Stimulated activated CD4-positive, alpha-beta T cell treated with anti-CD3 and anti-CD28 coated beads, TNF-alpha, amount 100 ng/mL, for 24 hours (primary cell): ENCODE data around the gene IBTK.
"Not testable (repeated sequence)": the region's sequence is repeated elsewhere in the genome, so short reads cannot be mapped to it uniquely, and the experiment has no call there.

Experiments
- DNase-seq, 3 experiments: peaks; one replicate each; pipeline ENCODE4 v3.0.0-alpha.2; 2020; ENCODE audit warnings: low read depth in 3 of 3

Gene IBTK

DNA sequence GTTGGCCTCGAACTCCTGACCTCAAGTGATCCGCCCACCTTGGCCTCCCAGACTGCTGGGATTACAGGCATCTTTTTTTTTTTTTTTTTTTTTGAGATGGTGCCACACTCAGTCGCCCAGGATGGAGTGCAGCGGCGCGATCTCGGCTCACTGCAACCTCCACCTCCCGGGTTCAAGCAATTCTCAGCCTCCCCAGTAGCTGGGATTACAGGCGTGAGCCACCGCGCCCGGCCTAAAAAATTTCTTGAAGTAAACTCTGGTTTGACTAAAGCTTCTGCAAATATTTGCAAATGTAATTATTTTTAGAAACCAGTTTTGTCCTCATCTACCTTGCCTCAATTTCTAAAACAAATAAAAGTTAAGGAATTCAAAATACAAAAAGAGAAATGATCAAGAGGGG, 1.2 kb downstream of the IBTK start:
- DNase-seq: no peak

GRCh38 chr6:82245376-82245775, 2.2 kb downstream of the IBTK start:
- no peak for DNase-seq

DNA sequence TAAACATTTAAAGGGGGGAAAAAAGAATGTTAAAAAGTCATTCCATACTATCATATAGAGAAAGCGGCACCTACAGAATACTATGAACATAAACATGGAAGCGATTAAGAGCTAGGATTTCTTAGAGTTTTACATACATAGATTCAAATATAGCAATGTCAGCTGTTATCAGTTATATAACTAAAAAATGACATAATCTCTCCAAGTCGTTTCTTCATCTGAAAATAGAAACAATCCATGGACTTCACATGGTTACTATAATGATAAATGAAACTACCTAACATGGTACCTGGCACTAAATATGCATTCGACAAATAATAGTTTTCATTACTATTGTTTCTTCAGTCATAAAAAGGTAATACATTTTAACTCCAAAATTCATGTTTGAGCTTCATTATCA, 3.7 kb downstream of the IBTK start:
- no peak for DNase-seq

DNA sequence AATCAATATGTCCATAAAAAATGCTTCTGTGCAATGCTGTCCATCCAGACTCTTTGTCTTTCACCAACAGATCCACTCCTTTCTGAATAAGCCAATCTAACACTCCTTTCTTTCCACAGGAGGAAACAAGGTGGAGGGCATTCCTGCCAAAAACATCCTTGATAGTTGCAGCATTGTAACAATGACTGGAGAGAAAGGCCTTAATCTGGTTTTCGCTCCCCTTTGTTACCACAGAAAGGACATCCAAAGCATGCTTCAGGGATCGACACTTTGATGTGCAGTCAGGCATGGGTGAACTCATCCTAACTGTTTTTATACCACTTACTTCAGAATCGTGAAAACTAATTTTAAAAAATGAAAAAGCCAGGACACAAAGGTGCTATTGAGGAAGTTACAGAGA, 7.4 kb downstream of the IBTK start:
- no peak for DNase-seq

DNA sequence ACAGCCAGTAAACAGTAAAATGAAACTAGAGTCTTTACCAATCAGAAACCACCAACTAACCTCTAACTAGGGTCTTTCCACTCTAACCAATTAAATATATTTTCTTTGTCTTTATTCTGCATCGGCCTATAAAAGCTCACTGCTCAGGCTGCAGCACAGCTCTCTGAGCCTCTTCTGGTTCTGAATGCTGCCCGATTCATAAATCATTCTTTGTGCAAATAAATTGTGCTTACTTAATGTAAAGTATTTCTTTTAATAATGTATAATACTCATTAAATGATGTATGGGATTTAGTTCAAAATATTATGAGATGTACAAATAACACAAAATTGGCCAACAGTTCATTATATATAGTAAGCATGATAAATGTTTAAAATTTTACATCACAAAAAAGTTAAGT, 7.9 kb downstream of the IBTK start:
- no peak for DNase-seq

DNA sequence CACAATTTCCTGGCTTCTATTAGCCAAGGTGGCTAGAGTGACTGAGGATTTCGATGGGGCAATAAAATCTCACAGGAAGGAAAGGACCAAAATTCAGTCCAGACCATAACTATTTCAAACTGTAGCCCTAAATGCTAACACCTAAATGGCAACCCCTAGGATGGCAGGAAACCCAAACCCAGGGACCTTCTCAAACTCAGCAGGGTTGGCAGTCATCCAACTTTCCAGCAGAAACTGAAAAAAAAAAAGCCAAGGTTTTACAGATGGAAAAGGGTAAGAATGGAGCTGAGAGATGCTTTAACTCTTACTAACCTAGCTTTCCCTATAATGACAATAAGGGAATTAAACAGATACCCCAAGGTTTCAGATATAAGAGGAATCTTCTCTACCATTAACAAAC, 10.5 kb downstream of the IBTK start:
- DNase-seq: no peak

DNA sequence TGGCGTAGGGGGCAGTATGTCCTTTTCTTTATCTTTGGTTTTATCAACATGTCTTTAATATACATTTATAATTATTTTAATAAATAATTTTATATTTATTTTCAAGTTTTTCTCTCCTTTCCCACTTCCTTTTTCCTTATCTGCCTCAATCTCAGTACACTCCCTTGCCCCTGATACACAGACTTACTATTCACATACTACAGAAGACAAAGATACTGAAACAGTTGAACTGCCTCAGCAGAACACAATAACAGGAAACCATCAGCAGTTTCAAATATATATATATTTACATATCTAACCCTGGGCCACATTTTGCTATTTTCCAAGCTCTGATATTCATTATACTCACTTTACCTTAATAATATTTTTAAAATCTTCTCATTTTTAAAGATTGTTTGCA, 19.8 kb downstream of the IBTK start:
- no peak for DNase-seq

DNA sequence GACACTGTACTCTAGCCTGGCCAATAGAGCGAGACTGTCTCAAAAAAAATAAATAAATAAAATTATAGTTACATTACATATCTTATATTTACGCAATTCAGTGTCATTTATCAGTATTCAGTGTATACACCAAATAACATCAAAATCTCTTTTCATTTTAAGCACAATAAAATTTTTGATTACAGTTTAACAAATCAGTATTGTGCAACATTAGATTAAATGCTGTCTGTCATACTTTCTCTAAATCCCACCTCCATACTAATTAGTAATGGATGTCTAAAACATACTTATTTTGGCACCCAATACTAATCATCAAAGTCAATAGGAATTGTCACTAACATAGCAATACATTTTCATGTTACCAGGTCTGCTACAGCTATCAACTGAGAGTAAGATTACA, 27.4 kb downstream of the IBTK start:
- no peak for DNase-seq

DNA sequence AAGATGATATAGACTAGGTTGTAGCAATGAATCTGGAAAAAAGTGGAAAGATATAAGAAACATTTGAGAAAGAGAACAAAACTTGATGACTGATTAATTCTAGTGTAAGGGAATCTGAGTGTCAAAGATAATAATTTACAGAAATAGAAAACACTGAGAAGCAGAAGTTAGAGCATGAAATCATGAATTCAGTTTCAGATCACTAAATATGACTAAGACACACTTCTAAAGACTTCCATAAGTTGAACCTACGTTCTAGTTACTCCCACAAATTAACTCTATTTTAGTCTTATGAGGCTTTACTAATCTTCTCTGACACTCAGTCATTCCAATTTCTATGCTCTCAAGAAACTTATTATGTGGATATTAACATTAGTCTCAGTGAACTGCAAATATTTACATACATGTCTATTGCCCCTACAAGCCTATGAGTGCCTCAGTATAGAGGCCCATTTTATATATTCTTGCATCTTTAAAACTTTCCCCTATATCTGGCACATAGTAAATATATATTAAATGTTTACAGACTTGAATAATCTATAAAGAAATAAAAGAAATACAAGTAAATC, 30.4 kb downstream of the IBTK start:
- DNase-seq: no peak

- DNase-seq: no peak
These were observed 31.0 kb downstream of the IBTK start for GRCh38 chr6:82216549-82216948.

DNA sequence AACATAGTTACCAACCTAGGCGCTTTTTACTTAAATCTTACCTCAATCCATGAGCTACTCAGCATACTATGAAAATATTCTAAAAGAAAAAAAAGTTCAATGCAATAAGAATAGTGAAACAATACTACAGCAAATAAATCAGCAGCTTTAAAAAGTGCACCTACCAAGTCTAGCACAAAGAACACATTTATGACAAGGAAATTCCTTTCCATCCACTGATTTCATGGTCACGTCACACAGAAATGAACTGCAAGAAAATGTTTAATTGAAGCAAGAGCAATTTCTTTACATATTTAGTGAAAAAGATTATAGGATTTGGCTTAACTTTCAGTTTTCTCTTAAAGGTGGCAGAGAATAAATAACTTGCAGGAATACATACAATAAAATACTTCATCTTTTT, 36.2 kb downstream of the IBTK start:
- DNase-seq: no peak

DNA sequence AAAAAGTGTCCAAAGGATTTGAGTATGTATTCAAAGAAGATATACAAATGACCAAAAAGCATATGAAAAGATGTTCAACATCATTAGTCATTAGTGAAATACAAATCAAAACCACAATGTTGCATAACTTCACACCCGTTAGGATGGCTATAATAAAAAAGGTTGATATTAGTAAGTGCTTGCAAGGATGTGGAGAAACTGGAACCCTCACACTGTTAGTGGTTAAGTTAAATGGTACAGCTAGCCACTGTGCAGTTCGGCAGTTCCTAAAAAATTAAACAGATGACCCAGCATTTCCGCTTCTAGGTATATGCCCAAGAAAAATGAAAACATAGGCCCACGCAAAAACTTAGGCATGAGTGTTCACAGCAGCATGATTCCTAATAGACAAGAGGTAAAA, 38.6 kb downstream of the IBTK start:
- DNase-seq: no peak

GRCh38 chr6:82205930-82206392, 41.6 kb downstream of the IBTK start:
- DNase-seq: no peak

DNA sequence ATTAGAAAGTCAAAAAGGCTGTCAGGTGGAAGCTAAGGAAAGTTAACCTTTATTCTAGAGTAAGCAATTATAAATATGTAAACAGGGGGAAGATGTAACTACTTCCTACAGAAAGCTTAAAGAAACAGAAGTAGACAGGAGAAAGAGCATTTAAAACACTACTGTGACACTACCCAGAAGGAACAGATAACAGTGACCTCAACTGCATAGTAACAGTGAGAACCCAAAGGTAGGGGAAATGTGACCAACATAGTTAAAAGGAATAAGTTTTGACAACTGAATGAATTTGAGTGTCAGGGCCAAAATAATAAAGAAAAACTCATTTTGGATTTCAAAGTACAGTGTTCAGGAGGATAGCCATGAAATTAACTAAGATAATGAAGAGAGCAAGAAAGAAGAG, 43.5 kb downstream of the IBTK start:
- no peak for DNase-seq

DNA sequence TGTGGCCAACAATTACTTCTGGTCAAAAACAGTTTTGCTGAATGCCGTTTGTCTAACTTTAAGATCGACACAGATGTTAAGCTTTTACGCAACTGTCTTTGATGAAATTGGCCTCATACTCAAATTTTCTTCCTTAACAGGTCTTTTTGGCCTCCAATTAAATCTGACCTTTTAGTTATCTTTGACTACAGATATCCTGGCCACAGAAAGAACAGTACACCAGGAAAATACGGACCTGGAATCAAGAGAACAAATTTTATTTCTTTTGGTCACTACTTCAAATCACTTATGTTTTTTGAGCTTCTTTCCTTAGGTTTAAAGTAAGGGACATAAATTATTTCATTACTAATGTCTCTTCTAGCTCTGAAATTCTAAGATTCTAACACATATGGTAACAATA, 49.8 kb downstream of the IBTK start:
- no peak for DNase-seq

- DNase-seq: not testable (repeated sequence)
These were observed 50.3 kb downstream of the IBTK start for GRCh38 chr6:82197245-82197644.

DNA sequence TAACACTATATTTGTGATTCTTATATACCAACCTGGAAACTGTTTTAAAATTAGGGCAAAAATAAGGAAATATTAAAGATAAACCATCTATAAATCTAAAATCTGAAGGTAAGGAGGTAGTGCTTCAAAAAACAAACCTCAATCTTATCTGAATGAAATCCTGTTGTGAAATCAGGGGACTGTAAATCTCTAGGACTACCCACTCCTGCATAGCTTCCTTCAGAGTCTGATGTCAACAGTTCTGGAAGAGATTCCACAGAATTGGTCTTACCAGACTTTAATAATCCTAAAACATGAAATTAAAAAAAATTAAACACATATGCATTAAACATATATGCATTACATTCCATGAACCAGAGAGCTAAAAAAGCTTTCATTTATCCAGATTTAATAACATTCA, 51.4 kb downstream of the IBTK start:
- DNase-seq: no peak

DNA sequence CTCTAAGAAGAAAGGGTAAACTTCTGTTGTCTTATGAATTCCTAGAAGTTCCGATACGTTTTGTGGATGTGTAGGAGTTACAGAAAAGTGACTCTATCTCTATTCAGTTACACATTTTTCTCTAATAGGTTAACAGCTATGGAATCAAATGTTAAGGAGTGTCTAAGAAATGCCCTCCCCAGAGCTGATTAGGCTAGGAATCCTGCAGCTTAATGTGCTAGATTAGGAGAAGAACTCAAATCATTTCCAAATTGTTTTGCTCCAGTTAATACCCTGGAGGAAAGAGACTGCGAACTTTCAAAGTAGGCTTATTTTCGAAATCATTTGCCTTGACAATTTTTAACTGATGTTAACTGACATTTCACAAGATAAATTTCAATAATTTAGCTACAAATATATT, 51.9 kb downstream of the IBTK start:
- no peak for DNase-seq

DNA sequence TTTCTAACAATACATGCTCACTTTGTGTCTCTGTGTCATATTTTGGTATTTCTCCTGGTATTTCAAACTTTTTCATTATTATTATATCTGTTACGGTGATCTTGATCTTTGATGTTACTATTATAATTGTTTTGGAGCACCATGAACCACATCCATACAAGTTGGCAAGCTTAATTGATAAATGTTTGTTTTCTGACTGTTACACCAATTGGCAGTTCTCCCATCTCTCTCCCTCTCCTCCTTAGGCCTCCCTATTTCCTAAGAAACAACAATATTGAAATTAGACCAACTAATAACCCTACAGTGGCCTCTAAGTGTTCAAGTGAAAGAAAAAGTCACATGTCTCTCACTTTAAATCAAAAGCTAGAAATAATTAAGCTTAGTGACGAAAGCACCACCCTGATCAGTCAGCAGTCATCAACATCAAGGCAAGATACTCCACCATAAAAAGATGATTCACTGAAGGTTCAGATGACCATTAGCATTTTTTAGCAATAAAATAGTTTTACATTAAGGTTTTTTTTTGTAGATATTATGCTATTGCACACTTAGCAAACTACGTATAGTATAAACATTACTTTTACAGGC, 61.5 kb downstream of the IBTK start:
- no peak for DNase-seq

DNA sequence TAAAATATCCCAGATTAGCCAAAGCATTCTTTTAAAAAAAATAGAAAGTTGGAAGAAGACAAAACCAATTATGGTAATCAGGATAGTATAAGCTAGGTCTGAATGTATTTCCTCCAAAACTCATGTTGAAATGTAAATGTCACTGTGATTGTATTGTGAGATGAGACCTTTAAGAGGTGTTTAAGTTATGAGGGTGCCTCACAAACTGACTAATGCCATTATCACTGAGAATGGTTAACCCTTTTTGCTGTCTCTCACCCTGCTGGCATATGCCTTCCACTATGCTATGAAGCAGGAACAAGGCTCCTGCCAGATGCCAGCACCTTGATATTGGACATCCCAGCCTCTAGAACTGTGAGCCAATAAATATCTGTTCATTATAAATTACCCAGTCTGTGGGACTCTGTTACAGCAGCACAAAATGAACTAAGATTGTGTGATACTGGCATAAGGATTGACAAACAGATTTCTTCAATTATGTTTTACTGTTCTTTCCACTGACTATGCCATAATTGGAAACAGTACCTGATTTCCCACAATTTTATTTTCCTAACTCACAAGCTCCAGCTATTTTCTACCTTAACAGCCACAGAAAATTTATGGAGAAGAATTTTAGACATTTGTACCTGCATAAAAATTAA, 63.8 kb downstream of the IBTK start:
- no peak for DNase-seq

- no peak for DNase-seq
These were observed 64.8 kb downstream of the IBTK start for GRCh38 chr6:82182756-82183155.

DNA sequence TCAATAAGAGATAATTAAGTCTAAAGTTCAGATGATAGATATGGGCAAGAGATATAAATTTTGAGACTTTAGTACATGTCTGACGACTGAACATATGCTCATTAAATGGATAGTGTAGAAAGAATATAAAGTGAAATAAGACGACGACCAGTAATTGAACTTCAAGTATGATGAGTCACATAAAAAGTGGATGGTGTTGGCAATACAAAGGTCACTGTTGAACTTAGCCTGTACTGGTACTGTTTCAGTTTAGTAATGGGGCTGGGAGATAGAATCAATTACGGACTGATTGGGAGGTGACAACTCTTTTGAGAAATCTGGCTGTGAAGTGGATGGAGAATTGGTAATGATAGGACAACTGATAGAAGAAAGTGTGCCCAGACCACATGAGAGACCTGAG, 68.1 kb downstream of the IBTK start:
- DNase-seq: no peak

GRCh38 chr6:82178759-82179112, 68.8 kb downstream of the IBTK start:
- no peak for DNase-seq
